Naive B cell (primary cell): ENCODE data around the gene C17orf50. TPM values are rescaled to one million over a fixed set of nuclear protein-coding genes. Genes with fewer than 3 reads are reported as not detected.

Experiments used
- ATAC-seq, 2 donors: fragments of 150-1000 bp; cut with Tn5 transposase; 2 replicates each; pipeline ENCODE4 v1.10.0; 2021; ENCODE audit warnings: low read depth in 2 of 2, mild to moderate bottlenecking in 2 of 2, moderate library complexity in 2 of 2
- DNase-seq: peaks from one replicate; pipeline ENCODE4 v3.0.0; 2022
- H3K27ac Mint-ChIP-seq, 6 donors: one replicate each; pipeline ENCODE4 v1.8.0; 2020 to 2022; ENCODE audit warnings: mild to moderate bottlenecking in 6 of 6, mixed read lengths in 6 of 6, moderate library complexity in 5 of 6, inconsistent platforms in 2 of 6
- H3K27me3 Mint-ChIP-seq, 3 donors: one replicate each; pipeline ENCODE4 v1.8.0; 2021 to 2022; ENCODE audit warnings: mixed read lengths in 3 of 3, mild to moderate bottlenecking in 1 of 3
- H3K36me3 Mint-ChIP-seq, 2 donors: one replicate each; pipeline ENCODE4 v1.8.0; 2020 to 2022; ENCODE audit warnings: mixed read lengths in 2 of 2, inconsistent platforms in 1 of 2, mild to moderate bottlenecking in 1 of 2
- H3K4me1 Mint-ChIP-seq, 3 donors: one replicate each; pipeline ENCODE4 v1.8.0; 2020 to 2022; ENCODE audit warnings: mixed read lengths in 3 of 3, inconsistent platforms in 1 of 3, mild to moderate bottlenecking in 1 of 3, moderate library complexity in 1 of 3
- H3K4me3 Mint-ChIP-seq, 8 donors: one replicate each; pipeline ENCODE4 v1.8.0; 2020 to 2022; ENCODE audit warnings: mild to moderate bottlenecking in 8 of 8, mixed read lengths in 8 of 8, moderate library complexity in 8 of 8, inconsistent platforms in 2 of 8
- H3K9me3 Mint-ChIP-seq, 7 donors: one replicate each; pipeline ENCODE4 v1.8.0; 2020 to 2022; ENCODE audit warnings: mixed read lengths in 7 of 7, mild to moderate bottlenecking in 5 of 7, inconsistent platforms in 2 of 7, moderate library complexity in 1 of 7
- polyA plus RNA-seq, 6 donors: library from polyadenylated mRNA; unstranded; fragments of 300-500 nt; fragmentation: Illumina TruSeq; gene quantifications; one replicate each; pipeline ENCODE4 v1.2.3, GENCODE V29; 2021; ENCODE audit warnings: low read depth in 6 of 6

Gene C17orf50
- polyA plus RNA-seq, 6 donors from 2014 or later, result not detected

- no peak overlapping the region for H3K27ac Mint-ChIP-seq
- no peaks in the 10 kb centered on the region for H3K36me3 Mint-ChIP-seq
- peaks cover 0 to 2% (median 0%) of the 10 kb centered on the region in 7 donors for H3K9me3 Mint-ChIP-seq
- DNase-seq (no peak), ATAC-seq (no peak)
- peaks cover 20 to 51% (median 46%) of the 10 kb centered on the region in 3 donors for H3K27me3 Mint-ChIP-seq
- H3K4me1 Mint-ChIP-seq, result peaks cover 6 to 8% (median 8%) of the 10 kb centered on the region in 3 donors
- H3K4me3 Mint-ChIP-seq, result no peak overlapping the region
These were observed 20.5 kb upstream of the C17orf50 start for GRCh38 chr17:35740216-35740615.

GRCh38 chr17:35740997-35741931 lies 19.4 kb upstream of the C17orf50 start:
- no peak for DNase-seq
- no peak overlapping the region for H3K27ac Mint-ChIP-seq

GRCh38 chr17:35742496-35742895 lies 18.2 kb upstream of the C17orf50 start:
- Mint-ChIP-seq H3K27me3 (peaks cover 23 to 57% (median 46%) of the 10 kb centered on the region in 3 donors), H3K36me3 (no peaks in the 10 kb centered on the region), H3K4me3 (no peak overlapping the region), H3K27ac (no peak overlapping the region), H3K9me3 (peaks cover 0 to 2% (median 0%) of the 10 kb centered on the region in 7 donors), H3K4me1 (peaks cover 8% of the 10 kb centered on the region in 3 donors)
- no peak for ATAC-seq
- no peak for DNase-seq

More at GRCh38 chr17:35740997-35741931, 19.4 kb upstream of the C17orf50 start:
- Mint-ChIP-seq H3K36me3 (no peaks in the 10 kb centered on the region), H3K4me1 (peaks cover 6 to 8% (median 8%) of the 10 kb centered on the region in 3 donors), H3K27me3 (peaks cover 20 to 51% (median 46%) of the 10 kb centered on the region in 3 donors), H3K4me3 (peak overlapping the region in 5 of 8 donors; percentile 32 to 80 (median 49)), H3K9me3 (peaks cover 0 to 2% (median 0%) of the 10 kb centered on the region in 7 donors)
- ATAC-seq, result peak; percentile 18 to 49

- Mint-ChIP-seq H3K4me1 (peaks cover 8% of the 10 kb centered on the region in 3 donors), H3K27me3 (peaks cover 25 to 62% (median 46%) of the 10 kb centered on the region in 3 donors), H3K27ac (no peak overlapping the region), H3K4me3 (no peak overlapping the region), H3K9me3 (peaks cover 0 to 2% (median 0%) of the 10 kb centered on the region in 7 donors), H3K36me3 (no peaks in the 10 kb centered on the region)
- DNase-seq (no peak), ATAC-seq (no peak)
These were observed 17.7 kb upstream of the C17orf50 start for GRCh38 chr17:35742896-35743477.

GRCh38 chr17:35743626-35744328 lies 16.9 kb upstream of the C17orf50 start:
- peaks cover 8 to 9% (median 8%) of the 10 kb centered on the region in 3 donors for H3K4me1 Mint-ChIP-seq
- DNase-seq (no peak), ATAC-seq (no peak)
- H3K9me3 Mint-ChIP-seq, result peaks cover 0 to 2% (median 0%) of the 10 kb centered on the region in 7 donors
- H3K27me3 Mint-ChIP-seq, result peaks cover 28 to 70% (median 52%) of the 10 kb centered on the region in 3 donors
- no peaks in the 10 kb centered on the region for H3K36me3 Mint-ChIP-seq
- peak overlapping the region in 1 of 8 donors; percentile 47 for H3K4me3 Mint-ChIP-seq
- no peak overlapping the region for H3K27ac Mint-ChIP-seq

GRCh38 chr17:35744830-35745229 lies 15.9 kb upstream of the C17orf50 start:
- Mint-ChIP-seq H3K9me3 (peaks cover 0 to 2% (median 0%) of the 10 kb centered on the region in 7 donors), H3K27ac (no peak overlapping the region)
- no peak for ATAC-seq

GRCh38 chr17:35745246-35745645 lies 15.4 kb upstream of the C17orf50 start:
- Mint-ChIP-seq H3K27ac (no peak overlapping the region), H3K4me1 (peaks cover 8 to 20% (median 13%) of the 10 kb centered on the region in 3 donors), H3K4me3 (no peak overlapping the region), H3K36me3 (no peaks in the 10 kb centered on the region), H3K27me3 (peaks cover 32 to 76% (median 56%) of the 10 kb centered on the region in 3 donors), H3K9me3 (peaks cover 0 to 2% (median 0%) of the 10 kb centered on the region in 7 donors)
- DNase-seq (no peak), ATAC-seq (no peak)

More at GRCh38 chr17:35744830-35745229, 15.9 kb upstream of the C17orf50 start:
- Mint-ChIP-seq H3K4me1 (peaks cover 8 to 20% (median 10%) of the 10 kb centered on the region in 3 donors), H3K4me3 (peak overlapping the region in 1 of 8 donors; percentile 36), H3K36me3 (no peaks in the 10 kb centered on the region), H3K27me3 (peaks cover 31 to 76% (median 56%) of the 10 kb centered on the region in 3 donors)
- DNase-seq, result no peak

- H3K27ac Mint-ChIP-seq, result no peak overlapping the region
- ATAC-seq (no peak), DNase-seq (no peak)
- peaks cover 8 to 20% (median 16%) of the 10 kb centered on the region in 3 donors for H3K4me1 Mint-ChIP-seq
- H3K4me3 Mint-ChIP-seq, result no peak overlapping the region
- no peaks in the 10 kb centered on the region for H3K36me3 Mint-ChIP-seq
- H3K9me3 Mint-ChIP-seq, result peaks cover 0 to 2% (median 0%) of the 10 kb centered on the region in 7 donors
- H3K27me3 Mint-ChIP-seq, result peaks cover 35 to 76% (median 61%) of the 10 kb centered on the region in 3 donors
These were observed 14.9 kb upstream of the C17orf50 start for GRCh38 chr17:35745749-35746320.

- DNase-seq, result peak; percentile 66
- peak; percentile 90 to 96 for ATAC-seq
- Mint-ChIP-seq H3K27ac (no peak overlapping the region), H3K9me3 (peaks cover 0 to 2% (median 0%) of the 10 kb centered on the region in 7 donors), H3K4me1 (peaks cover 4 to 12% (median 11%) of the 10 kb centered on the region in 3 donors), H3K4me3 (no peak overlapping the region), H3K36me3 (no peaks in the 10 kb centered on the region), H3K27me3 (peaks cover 37 to 77% (median 63%) of the 10 kb centered on the region in 3 donors)
These were observed 13.1 kb upstream of the C17orf50 start for GRCh38 chr17:35747540-35748017.

- Mint-ChIP-seq H3K27ac (no peak overlapping the region), H3K27me3 (peaks cover 37 to 79% (median 64%) of the 10 kb centered on the region in 3 donors), H3K36me3 (no peaks in the 10 kb centered on the region), H3K9me3 (peaks cover 0 to 2% (median 0%) of the 10 kb centered on the region in 7 donors), H3K4me1 (peaks cover 8 to 12% (median 11%) of the 10 kb centered on the region in 3 donors), H3K4me3 (no peak overlapping the region)
- ATAC-seq, result no peak
- no peak for DNase-seq
These were observed 12.3 kb upstream of the C17orf50 start for GRCh38 chr17:35748341-35748841.

- no peaks in the 10 kb centered on the region for H3K36me3 Mint-ChIP-seq
- peaks cover 8 to 12% (median 11%) of the 10 kb centered on the region in 3 donors for H3K4me1 Mint-ChIP-seq
- H3K9me3 Mint-ChIP-seq, result peaks cover 0 to 2% (median 0%) of the 10 kb centered on the region in 7 donors
These were observed 11.7 kb upstream of the C17orf50 start for GRCh38 chr17:35748979-35749378.

More at GRCh38 chr17:35748979-35749378, 11.7 kb upstream of the C17orf50 start:
- peaks cover 33 to 79% (median 60%) of the 10 kb centered on the region in 3 donors for H3K27me3 Mint-ChIP-seq
- ATAC-seq, result no peak
- no peak for DNase-seq
- H3K27ac Mint-ChIP-seq, result no peak overlapping the region
- H3K4me3 Mint-ChIP-seq, result no peak overlapping the region
